Body of pancreas (tissue), 4 donors: Measurements from ENCODE around the gene KLRD1.

Experiments
- CTCF ChIP-seq, 7 experiments: fragments of 450-650 bp in 4 of 7; fragments of 200-600 bp in 3 of 7; sonication (generic) in 3 of 7; IDR thresholded peaks; one replicate each; pipeline ENCODE4 v1.5.1; 2016 to 2019; ENCODE audit warnings: antibody characterized with exemption in 7 of 7
- POLR2A ChIP-seq, 3 donors: fragments of 450-650 bp; IDR thresholded peaks; one replicate each; pipeline ENCODE4 v1.6.1; 2016; ENCODE audit warnings: antibody characterized with exemption in 3 of 3, mild to moderate bottlenecking in 2 of 3

- TF ChIP-seq CTCF (IDR thresholded peaks at IDR 0.05), result peak in 4 of 7 experiments; percentile 25 to 45 (median 37)
- no peak for TF ChIP-seq POLR2A (IDR thresholded peaks at IDR 0.05)
These were observed 59.2 kb downstream of the KLRD1 start for GRCh38 chr12:10366875-10367274.
